Measurements from ENCODE around the gene RIPK3.

The RIPK3 gene

GRCh38 chr14:24299255-24300191 is 40.3 kb downstream of the RIPK3 start, which contains the start of the genes DHRS1 and NOP9:
Gene DHRS1, minus strand, starts transcription at chr14:24299780. Its CDS starts 674 bp downstream, at chr14:24299106.
Gene NOP9, plus strand, starts transcription at chr14:24299850. Its CDS starts 105 bp downstream, at chr14:24299955.
- peak; percentile 78 for DNase-seq

DNA sequence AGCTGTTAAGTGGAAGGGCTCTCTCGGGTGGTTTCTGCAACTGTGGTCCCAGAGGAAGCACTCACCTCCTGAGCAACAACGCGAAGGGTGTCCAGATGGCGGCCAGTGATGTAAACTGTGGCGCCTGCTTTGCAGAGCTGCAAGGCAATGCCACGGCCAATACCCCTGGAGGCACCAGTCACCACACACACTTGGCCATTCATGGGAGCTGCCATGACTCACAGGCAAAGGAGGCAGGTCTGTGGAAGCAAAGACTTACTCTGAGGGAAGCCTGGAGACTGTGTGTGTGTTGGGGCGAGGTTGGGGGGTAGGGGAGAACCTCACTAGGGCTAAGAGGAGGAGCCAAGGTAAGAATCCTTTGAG is 40.9 kb downstream of the RIPK3 start:
- DNase-seq: no peak

GRCh38 chr14:24297190-24297964 is 42.4 kb downstream of the RIPK3 start:
- no peak for DNase-seq

- DNase-seq: peak; percentile 63
Observed at GRCh38 chr14:24296341-24297157, 43.2 kb downstream of the RIPK3 start.

DNA sequence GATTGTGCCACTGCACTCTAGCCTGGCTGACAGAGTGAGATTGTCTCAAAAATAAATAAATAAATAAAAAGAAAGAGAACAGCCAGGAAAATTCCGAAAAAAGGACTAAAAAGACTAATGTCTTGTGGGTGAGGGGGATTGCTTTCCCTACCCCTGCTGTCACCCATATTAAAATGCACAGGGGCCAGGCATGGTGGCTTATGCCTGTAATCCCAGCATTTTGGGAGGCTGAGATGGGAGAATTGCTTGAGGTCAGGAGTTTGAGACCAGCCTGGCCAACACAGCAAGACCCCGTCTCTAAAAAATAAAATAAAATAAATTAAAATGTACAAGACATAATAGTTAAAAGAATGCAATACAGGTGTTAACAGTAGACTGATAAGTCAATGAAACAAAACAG is 46.3 kb downstream of the RIPK3 start:
- no peak for DNase-seq

- DNase-seq: no peak
Observed at GRCh38 chr14:24292118-24292807, 47.5 kb downstream of the RIPK3 start.

DNA sequence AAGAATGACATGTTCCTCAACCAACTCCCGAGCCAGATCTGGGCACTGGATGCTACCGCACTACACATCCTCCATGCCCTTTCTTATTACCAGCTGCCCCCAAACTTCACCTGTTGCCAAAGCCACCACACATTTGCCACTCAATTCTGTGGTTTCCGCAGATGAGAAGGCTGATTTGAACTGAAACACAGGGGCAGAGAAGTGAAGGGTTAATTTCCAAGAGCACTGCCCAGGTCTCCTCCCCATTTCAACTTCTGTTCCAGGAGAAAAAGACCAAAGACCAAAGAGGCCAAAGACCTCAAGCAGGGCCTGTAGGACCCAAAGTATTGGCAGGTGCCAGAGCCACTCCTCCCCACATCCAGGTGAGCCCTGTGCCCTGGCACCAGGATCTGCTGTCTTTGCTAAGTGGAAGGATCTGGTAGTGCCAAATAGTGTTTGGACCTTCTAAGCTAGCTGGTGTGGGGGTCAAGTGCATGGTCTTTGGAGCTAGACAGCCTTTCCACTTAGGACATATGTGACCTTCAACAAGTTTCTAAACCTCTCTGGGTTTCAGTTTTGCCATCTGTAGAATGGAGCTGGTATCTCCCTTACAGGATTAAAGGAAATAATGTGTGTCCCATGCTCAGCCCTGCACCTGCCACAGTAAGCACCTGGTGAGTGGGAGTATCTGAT is 48.2 kb downstream of the RIPK3 start:
- no peak for DNase-seq

GRCh38 chr14:24290746-24291145 is 49.0 kb downstream of the RIPK3 start:
- DNase-seq: no peak

DNA sequence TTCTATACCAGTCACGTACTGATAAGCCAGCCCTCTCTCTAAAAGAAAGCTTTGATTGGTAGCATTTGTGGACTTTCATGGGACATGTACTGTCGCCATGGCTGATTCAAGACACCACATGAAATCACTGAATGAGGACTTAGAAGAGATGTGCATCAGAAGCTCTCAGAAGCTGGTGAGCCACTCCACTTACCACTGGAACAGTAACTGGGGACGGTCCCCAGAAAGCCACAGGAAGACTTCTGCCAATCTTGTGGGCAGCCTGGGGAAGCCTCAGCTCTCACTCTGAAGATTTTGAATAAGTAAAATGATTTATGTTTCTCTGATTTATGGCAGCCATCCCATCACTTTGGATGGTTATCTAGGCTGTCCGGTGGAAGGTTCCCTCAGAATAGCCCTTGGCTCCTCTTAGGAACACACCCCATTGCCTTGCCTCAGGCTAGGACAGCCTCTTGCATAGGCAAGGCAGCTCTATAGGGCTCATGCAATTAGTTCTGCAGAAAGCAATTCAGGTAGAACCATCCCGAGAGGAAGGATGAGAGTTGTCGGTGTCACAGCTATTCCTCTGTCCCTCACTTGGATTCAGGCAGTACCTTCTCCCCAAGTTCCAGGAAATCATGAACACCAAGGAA is 50.0 kb downstream of the RIPK3 start:
- no peak for DNase-seq

DNA sequence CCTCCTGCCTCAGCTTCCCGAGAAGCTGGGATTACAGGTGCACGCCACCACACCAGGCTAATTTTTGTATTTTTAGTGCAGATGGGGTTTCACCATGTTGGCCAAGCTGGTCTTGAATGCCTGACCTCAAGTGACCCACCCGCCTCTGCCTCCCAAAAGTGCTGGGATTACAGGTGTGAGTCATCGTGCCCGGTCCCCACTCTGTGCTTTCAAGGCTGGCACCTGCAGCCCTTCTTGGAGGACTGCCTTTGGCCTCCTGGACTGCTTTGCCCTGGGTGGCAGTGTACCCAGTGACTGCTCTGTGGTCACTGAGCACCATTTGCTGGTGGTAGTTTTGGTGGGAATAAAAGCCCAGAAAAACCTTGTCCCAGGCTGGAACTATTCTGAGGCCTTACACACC is 52.8 kb downstream of the RIPK3 start:
- DNase-seq: no peak

Data from amniotic stem cell (primary cell).